Endothelial cell of umbilical vein (primary cell): ENCODE data around the gene GAK. TPM values are rescaled to one million over a fixed set of nuclear protein-coding genes. Genes with fewer than 3 reads are reported as not detected.

Source experiments
- BruUV-seq: library from RNA; stranded (reverse); fragments of 400-500 nt; replicated peaks from 2 replicates; lab custom pipeline; 2021; lab: Mats Ljungman, UMichigan
- CTCF ChIA-PET: fragments of 300-600, 350-600 bp; sonication (Branson Sonifier 250); formaldehyde crosslinking; loops from one replicate; lab custom pipeline; 2021; ENCODE audit warnings: antibody characterized with exemption, inconsistent platforms; lab: Charles Lee
- POLR2A ChIA-PET: fragments of 300-600, 350-600 bp; sonication (Branson Sonifier 250); formaldehyde crosslinking; loops from one replicate; lab custom pipeline; 2021; ENCODE audit warnings: antibody characterized with exemption, inconsistent platforms; lab: Charles Lee
- DNase-seq: peaks from one replicate; pipeline ENCODE4 v3.0.0-alpha.2; 2011; ENCODE audit warnings: low read depth, low spot score
- FAIRE-seq: peaks from 2 replicates; lab custom pipeline; 2011; peaks lifted over from hg19 to GRCh38; lab: Jason Lieb, UNC
- H2AFZ ChIP-seq: 2 replicates; pipeline ENCODE4 v1.6.0; 2012; ENCODE audit warnings: low read depth, low read length, control low read depth, inconsistent platforms
- H3K27ac ChIP-seq: 2 replicates; pipeline ENCODE4 v1.5.1; 2011; ENCODE audit warnings: low read depth, mild to moderate bottlenecking, control low read depth, low read length, moderate library complexity; ENCODE audit not compliant: insufficient read depth
- H3K27me3 ChIP-seq, 2 experiments: 2 replicates each; pipeline versions ENCODE4 v1.6.0 to v1.6.1; 2011; ENCODE audit warnings: low read length in 2 of 2, mixed read lengths in 1 of 2; ENCODE audit not compliant: control insufficient read depth in 2 of 2, insufficient read depth in 2 of 2
- H3K36me3 ChIP-seq, 2 experiments: 2 replicates in 1 of 2; 3 replicates in 1 of 2; pipeline ENCODE4 v1.5.1; 2011; ENCODE audit warnings: low read length in 2 of 2, mild to moderate bottlenecking in 1 of 2, moderate library complexity in 1 of 2; ENCODE audit not compliant: control insufficient read depth in 2 of 2, insufficient read depth in 2 of 2; ENCODE audit errors: extremely low read depth in 1 of 2
- H3K4me1 ChIP-seq: 3 replicates; pipeline ENCODE4 v1.5.1; 2011; ENCODE audit warnings: mild to moderate bottlenecking, low read length; ENCODE audit not compliant: control insufficient read depth, insufficient read depth; ENCODE audit errors: extremely low read depth
- H3K4me2 ChIP-seq: 2 replicates; pipeline ENCODE4 v1.6.1; 2011; ENCODE audit warnings: low read length, control low read depth, mixed read lengths; ENCODE audit not compliant: insufficient read depth
- H3K4me3 ChIP-seq, 3 experiments: fragments of 200-600 bp in 1 of 3; sonication (generic), shearing (Covaris generic) in 1 of 3; replicated peaks in 1 of 3; 2 replicates each; pipeline ENCODE4 v1.5.1; 2011 to 2016; ENCODE audit warnings: control low read depth in 3 of 3, low read length in 3 of 3, mild to moderate bottlenecking in 2 of 3, inconsistent platforms in 1 of 3, low read depth in 1 of 3, moderate library complexity in 1 of 3; ENCODE audit not compliant: insufficient read depth in 1 of 3
- H3K79me2 ChIP-seq: 2 replicates; pipeline ENCODE4 v1.6.0; 2012; ENCODE audit warnings: low read length, inconsistent platforms; ENCODE audit not compliant: control insufficient read depth, insufficient read depth
- H3K9ac ChIP-seq: replicated peaks from 2 replicates; pipeline ENCODE3; 2011; ENCODE audit warnings: low read length, control low read depth; ENCODE audit not compliant: insufficient read depth; ENCODE audit errors: extremely low read depth
- H3K9me1 ChIP-seq: replicated peaks from 3 replicates; pipeline ENCODE4 v1.6.0; 2011; ENCODE audit warnings: mild to moderate bottlenecking, low read length; ENCODE audit not compliant: control insufficient read depth, insufficient read depth; ENCODE audit errors: extremely low read depth
- H3K9me3 ChIP-seq: replicated peaks from 2 replicates; pipeline ENCODE4 v1.5.1; 2012; ENCODE audit warnings: low read length, inconsistent platforms; ENCODE audit not compliant: control insufficient read depth, insufficient read depth
- H4K20me1 ChIP-seq: replicated peaks from 2 replicates; pipeline ENCODE3; 2011; ENCODE audit warnings: mild to moderate bottlenecking, low read length; ENCODE audit not compliant: control insufficient read depth, insufficient read depth; ENCODE audit errors: extremely low read depth
- CTCF ChIP-seq, 2 donors: IDR thresholded peaks; 1 replicate in 1 of 2; 2 replicates in 1 of 2; pipeline ENCODE4 v1.5.1; 2011; ENCODE audit warnings: low read length in 2 of 2, mild to moderate bottlenecking in 2 of 2, moderate library complexity in 2 of 2, control low read depth in 1 of 2, inconsistent platforms in 1 of 2, low read depth in 1 of 2; ENCODE audit not compliant: insufficient read depth in 1 of 2; ENCODE audit errors: extremely low read depth in 1 of 2
- EZH2 ChIP-seq: IDR thresholded peaks from 2 replicates; pipeline ENCODE4 v1.6.1; 2012; ENCODE audit warnings: borderline replicate concordance, low read depth, mild to moderate bottlenecking, moderate library complexity, low read length, inconsistent platforms; ENCODE audit not compliant: severe bottlenecking
- FOS ChIP-seq: IDR thresholded peaks from 2 replicates; pipeline ENCODE4 v1.6.1; 2011; ENCODE audit warnings: mild to moderate bottlenecking, low read length, moderate library complexity, borderline replicate concordance; ENCODE audit not compliant: insufficient read depth
- GATA2 ChIP-seq: IDR thresholded peaks from 2 replicates; pipeline ENCODE4 v1.7.0; 2011; ENCODE audit warnings: low read depth, mild to moderate bottlenecking, moderate library complexity, mixed read lengths, low read length; ENCODE audit not compliant: insufficient read length, insufficient read depth
- JUN ChIP-seq: IDR thresholded peaks from 2 replicates; pipeline ENCODE4 v1.6.1; 2011; ENCODE audit warnings: borderline replicate concordance, low read depth; ENCODE audit not compliant: insufficient read length, insufficient read depth
- MAX ChIP-seq: IDR thresholded peaks from 2 replicates; pipeline ENCODE4 v1.6.1; 2011; ENCODE audit not compliant: insufficient read depth, insufficient read length
- MYC ChIP-seq: IDR thresholded peaks from one replicate; pipeline ENCODE4 v1.6.1; 2011; ENCODE audit warnings: mild to moderate bottlenecking, low read depth, low read length
- POLR2A ChIP-seq: IDR thresholded peaks from 2 replicates; pipeline ENCODE4 v1.6.1; 2012; ENCODE audit warnings: low read depth, mild to moderate bottlenecking, control low read depth, low read length
- POLR2AphosphoS5 ChIP-seq: IDR thresholded peaks from 2 replicates; pipeline ENCODE4 v1.6.1; 2012; ENCODE audit warnings: low read depth, mild to moderate bottlenecking, control low read depth, low read length, moderate library complexity; ENCODE audit not compliant: insufficient read depth
- dilution Hi-C: fragments of 300-500 bp; cut with MboI; formaldehyde crosslinking; loops from one replicate; pipeline ENCODE4 v1.15.0; 2019; ENCODE audit warnings: low sequenced_read_pairs; ENCODE audit not compliant: extremely low pct_ligation_motif_present
- intact Hi-C: fragments of 100-400 bp; cut with micrococcal nuclease; formaldehyde crosslinking; loops from one replicate; pipeline ENCODE4 v1.10.0; 2022
- polyA plus RNA-seq, 4 experiments: library from polyadenylated mRNA; depleted of rRNA in 3 of 4; stranded (reverse) in 3 of 4; unstranded in 1 of 4; fragments of >200 nt; gene quantifications; 2 replicates each; pipeline versions ENCODE4 v1.2.1 to v1.2.3, GENCODE V29; 2011 to 2012; ENCODE audit warnings: missing spikeins in 1 of 4
- total RNA-seq: library from RNA; stranded (reverse); gene quantifications from 2 replicates; pipeline ENCODE4 v1.2.3, GENCODE V29; 2021

GAK gene
- total and polyA plus RNA-seq, 2 donors (not counting 3 experiments of a cell fraction or from before 2014, with no cell fraction given), result 49.6 to 109 TPM

- Histone ChIP-seq H3K79me2 (peaks cover 15% of the 10 kb centered on the region), H3K4me2 (no peak overlapping the region), H3K4me3 (no peak overlapping the region), H4K20me1 (no peaks in the 10 kb centered on the region), H3K9me3 (no peaks in the 10 kb centered on the region), H3K27ac (no peak overlapping the region), H3K36me3 (peaks cover 0 to 9% of the 10 kb centered on the region in 2 experiments), H3K27me3 (no peaks in the 10 kb centered on the region), H2AFZ (no peak overlapping the region), H3K9me1 (no peaks in the 10 kb centered on the region), H3K4me1 (peaks cover 8% of the 10 kb centered on the region), H3K9ac (no peak overlapping the region)
- dilution Hi-C loops (no loop called here), intact Hi-C loops (no loop called here)
- BruUV-seq, result no TSS peak
- FAIRE-seq, result no peak
- DNase-seq, result no peak
- ChIA-PET CTCF (no interaction called here), POLR2A (no interaction called here)
- TF ChIP-seq POLR2A (no peak), FOS (no peak), POLR2AphosphoS5 (no peak), JUN (no peak), MAX (no peak), MYC (no peak), CTCF (IDR thresholded peaks at IDR 0.05; ENCODE audit: extremely low read depth in 1 of 2, insufficient read depth in 1 of 2, low read depth in 1 of 2, low read length in 2 of 2) (no peak), EZH2 (no peak), GATA2 (no peak)
Observed at GRCh38 chr4:905485-906338, 26.4 kb downstream of the GAK start.
